Measurements from ENCODE around the gene ZBTB22.

Gene ZBTB22

GRCh38 chr6:33313105-33313708 is 4.3 kb downstream of the ZBTB22 start:
- peak overlapping the region; percentile 31 for H3K27ac ChIP-seq (ENCODE audit: low read length)
- H3K27me3 ChIP-seq (ENCODE audit: control insufficient read depth, insufficient read depth, low read length): no peaks in the 10 kb centered on the region
- H3K36me3 ChIP-seq (ENCODE audit: control insufficient read depth, low read depth, low read length): no peaks in the 10 kb centered on the region
- peak overlapping the region; percentile 82 for H3K9ac ChIP-seq (ENCODE audit: low read length)
- peak overlapping the region; percentile 89 for H3K4me3 ChIP-seq (ENCODE audit: low read length)
- H3K4me1 ChIP-seq (ENCODE audit: control insufficient read depth, low read depth, low read length): peaks cover 15% of the 10 kb centered on the region
- H3K9me3 ChIP-seq (ENCODE audit: control insufficient read depth, low read depth, low read length): no peaks in the 10 kb centered on the region

GRCh38 chr6:33312361-33313104 is 5.0 kb downstream of the ZBTB22 start:
- H3K9ac ChIP-seq (ENCODE audit: low read length): peak overlapping the region; percentile 82
- H3K27me3 ChIP-seq (ENCODE audit: control insufficient read depth, insufficient read depth, low read length): no peaks in the 10 kb centered on the region
- peaks cover 15% of the 10 kb centered on the region for H3K4me1 ChIP-seq (ENCODE audit: control insufficient read depth, low read depth, low read length)
- H3K36me3 ChIP-seq (ENCODE audit: control insufficient read depth, low read depth, low read length): no peaks in the 10 kb centered on the region
- no peak overlapping the region for H3K27ac ChIP-seq (ENCODE audit: low read length)
- H3K9me3 ChIP-seq (ENCODE audit: control insufficient read depth, low read depth, low read length): no peaks in the 10 kb centered on the region
- H3K4me3 ChIP-seq (ENCODE audit: low read length): peak overlapping the region; percentile 89

GRCh38 chr6:33306356-33306755 is 11.2 kb downstream of the ZBTB22 start:
- Histone ChIP-seq H3K27me3 (ENCODE audit: control insufficient read depth, insufficient read depth, low read length) (no peaks in the 10 kb centered on the region), H3K27ac (ENCODE audit: low read length) (no peak overlapping the region), H3K36me3 (ENCODE audit: control insufficient read depth, low read depth, low read length) (peaks cover 8% of the 10 kb centered on the region), H3K4me1 (ENCODE audit: control insufficient read depth, low read depth, low read length) (no peaks in the 10 kb centered on the region), H3K9ac (ENCODE audit: low read length) (no peak overlapping the region), H3K4me3 (ENCODE audit: low read length) (no peak overlapping the region), H3K9me3 (ENCODE audit: control insufficient read depth, low read depth, low read length) (no peaks in the 10 kb centered on the region)

DNA sequence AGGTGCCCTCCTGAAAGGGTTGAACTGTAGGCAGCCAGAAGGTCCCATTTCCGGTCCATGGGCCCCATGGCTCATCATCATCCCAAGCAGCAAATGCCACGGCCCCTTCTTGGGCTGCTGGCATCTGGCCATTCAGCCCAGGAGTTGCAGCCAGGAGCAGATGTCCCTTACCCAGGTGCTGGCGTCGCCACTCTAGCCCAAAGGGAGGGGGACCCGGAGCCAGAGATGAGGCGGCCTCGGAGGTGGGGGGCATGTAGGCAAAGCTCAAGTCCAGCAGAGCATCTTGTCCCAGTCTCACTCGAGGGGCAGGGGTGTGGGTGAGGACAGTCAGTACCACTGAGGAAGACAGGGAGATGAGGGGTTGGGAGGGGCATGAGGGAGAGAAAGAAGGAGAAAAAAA is 12.5 kb downstream of the ZBTB22 start:
- Histone ChIP-seq H3K27ac (ENCODE audit: low read length) (no peak overlapping the region), H3K9ac (ENCODE audit: low read length) (no peak overlapping the region), H3K4me1 (ENCODE audit: control insufficient read depth, low read depth, low read length) (no peaks in the 10 kb centered on the region), H3K36me3 (ENCODE audit: control insufficient read depth, low read depth, low read length) (peaks cover 8% of the 10 kb centered on the region), H3K27me3 (ENCODE audit: control insufficient read depth, insufficient read depth, low read length) (no peaks in the 10 kb centered on the region), H3K9me3 (ENCODE audit: control insufficient read depth, low read depth, low read length) (no peaks in the 10 kb centered on the region), H3K4me3 (ENCODE audit: low read length) (no peak overlapping the region)

GRCh38 chr6:33304216-33304615 is 13.3 kb downstream of the ZBTB22 start:
- Histone ChIP-seq H3K27me3 (ENCODE audit: control insufficient read depth, insufficient read depth, low read length) (no peaks in the 10 kb centered on the region), H3K4me3 (ENCODE audit: low read length) (no peak overlapping the region), H3K27ac (ENCODE audit: low read length) (no peak overlapping the region), H3K36me3 (ENCODE audit: control insufficient read depth, low read depth, low read length) (peaks cover 8% of the 10 kb centered on the region), H3K4me1 (ENCODE audit: control insufficient read depth, low read depth, low read length) (no peaks in the 10 kb centered on the region), H3K9me3 (ENCODE audit: control insufficient read depth, low read depth, low read length) (no peaks in the 10 kb centered on the region), H3K9ac (ENCODE audit: low read length) (no peak overlapping the region)

GRCh38 chr6:33301877-33302276 is 15.7 kb downstream of the ZBTB22 start:
- no peak overlapping the region for H3K4me3 ChIP-seq (ENCODE audit: low read length)
- no peak overlapping the region for H3K9ac ChIP-seq (ENCODE audit: low read length)
- no peak overlapping the region for H3K27ac ChIP-seq (ENCODE audit: low read length)
- peaks cover 3% of the 10 kb centered on the region for H3K4me1 ChIP-seq (ENCODE audit: control insufficient read depth, low read depth, low read length)
- no peaks in the 10 kb centered on the region for H3K9me3 ChIP-seq (ENCODE audit: control insufficient read depth, low read depth, low read length)
- H3K27me3 ChIP-seq (ENCODE audit: control insufficient read depth, insufficient read depth, low read length): no peaks in the 10 kb centered on the region
- peaks cover 8% of the 10 kb centered on the region for H3K36me3 ChIP-seq (ENCODE audit: control insufficient read depth, low read depth, low read length)

DNA sequence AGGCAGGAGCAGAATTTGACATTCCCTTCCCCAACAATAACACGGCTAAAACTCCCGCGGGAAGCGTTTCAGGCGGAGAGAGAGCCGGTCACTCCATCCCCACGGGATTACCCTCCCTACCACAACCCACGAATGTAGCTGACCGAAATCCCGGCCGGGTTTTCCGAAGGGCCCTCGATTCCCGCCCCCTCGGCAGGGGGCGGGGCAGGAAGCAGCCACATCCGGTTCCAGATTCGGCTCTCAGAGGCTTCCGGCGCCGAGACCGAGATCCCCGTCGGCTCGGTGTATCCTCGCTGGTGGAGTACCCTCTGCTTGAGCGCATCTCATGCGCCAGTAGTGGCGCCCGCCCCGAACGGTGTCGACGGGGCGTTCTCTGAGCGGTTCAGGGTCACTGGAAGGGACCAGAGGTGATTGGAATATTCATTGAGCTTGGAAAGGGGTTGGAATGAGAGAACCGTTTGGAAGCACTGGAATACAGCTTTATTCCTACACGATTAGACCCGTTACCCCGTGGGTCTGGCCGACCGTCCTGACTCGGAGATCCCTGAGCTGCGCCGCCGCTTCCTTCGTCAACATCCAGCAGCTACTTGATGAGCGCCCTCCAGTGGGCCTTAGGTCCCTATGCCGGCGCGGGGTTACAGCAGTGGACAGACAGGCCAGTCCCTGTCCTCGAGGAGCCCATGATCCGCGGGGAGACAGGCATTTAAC is 18.2 kb downstream of the ZBTB22 start:
- H3K4me1 ChIP-seq (ENCODE audit: control insufficient read depth, low read depth, low read length): peaks cover 3% of the 10 kb centered on the region
- H3K27ac ChIP-seq (ENCODE audit: low read length): peak overlapping the region; percentile 82
- peak overlapping the region; percentile 85 for H3K9ac ChIP-seq (ENCODE audit: low read length)
- peaks cover 8% of the 10 kb centered on the region for H3K36me3 ChIP-seq (ENCODE audit: control insufficient read depth, low read depth, low read length)
- H3K27me3 ChIP-seq (ENCODE audit: control insufficient read depth, insufficient read depth, low read length): no peaks in the 10 kb centered on the region
- no peaks in the 10 kb centered on the region for H3K9me3 ChIP-seq (ENCODE audit: control insufficient read depth, low read depth, low read length)
- peak overlapping the region; percentile 92 for H3K4me3 ChIP-seq (ENCODE audit: low read length)

- Histone ChIP-seq H3K27me3 (ENCODE audit: control insufficient read depth, insufficient read depth, low read length) (no peaks in the 10 kb centered on the region), H3K27ac (ENCODE audit: low read length) (peak within 1 kb of the TSS; percentile 82), H3K9ac (ENCODE audit: low read length) (peak within 1 kb of the TSS; percentile 85), H3K4me3 (ENCODE audit: low read length) (peak within 1 kb of the TSS; percentile 92), H3K36me3 (ENCODE audit: control insufficient read depth, low read depth, low read length) (peaks cover 4% of the 10 kb centered on the region), H3K9me3 (ENCODE audit: control insufficient read depth, low read depth, low read length) (no peaks in the 10 kb centered on the region), H3K4me1 (ENCODE audit: control insufficient read depth, low read depth, low read length) (peaks cover 3% of the 10 kb centered on the region)
Measured at GRCh38 chr6:33298773-33299236, 18.7 kb downstream of the ZBTB22 start, which contains the start of gene RGL2. Gene RGL2, minus strand, starts transcription at chr6:33298942. Its CDS starts 332 bp downstream, at chr6:33298610.

- H3K36me3 ChIP-seq (ENCODE audit: control insufficient read depth, low read depth, low read length): no peaks in the 10 kb centered on the region
- peak overlapping the region; percentile 92 for H3K4me3 ChIP-seq (ENCODE audit: low read length)
- H3K9me3 ChIP-seq (ENCODE audit: control insufficient read depth, low read depth, low read length): no peaks in the 10 kb centered on the region
- H3K27ac ChIP-seq (ENCODE audit: low read length): no peak overlapping the region
- H3K27me3 ChIP-seq (ENCODE audit: control insufficient read depth, insufficient read depth, low read length): no peaks in the 10 kb centered on the region
- H3K4me1 ChIP-seq (ENCODE audit: control insufficient read depth, low read depth, low read length): peaks cover 3% of the 10 kb centered on the region
- peak overlapping the region; percentile 85 for H3K9ac ChIP-seq (ENCODE audit: low read length)
Measured at GRCh38 chr6:33297956-33298772, 19.4 kb downstream of the ZBTB22 start.

DNA sequence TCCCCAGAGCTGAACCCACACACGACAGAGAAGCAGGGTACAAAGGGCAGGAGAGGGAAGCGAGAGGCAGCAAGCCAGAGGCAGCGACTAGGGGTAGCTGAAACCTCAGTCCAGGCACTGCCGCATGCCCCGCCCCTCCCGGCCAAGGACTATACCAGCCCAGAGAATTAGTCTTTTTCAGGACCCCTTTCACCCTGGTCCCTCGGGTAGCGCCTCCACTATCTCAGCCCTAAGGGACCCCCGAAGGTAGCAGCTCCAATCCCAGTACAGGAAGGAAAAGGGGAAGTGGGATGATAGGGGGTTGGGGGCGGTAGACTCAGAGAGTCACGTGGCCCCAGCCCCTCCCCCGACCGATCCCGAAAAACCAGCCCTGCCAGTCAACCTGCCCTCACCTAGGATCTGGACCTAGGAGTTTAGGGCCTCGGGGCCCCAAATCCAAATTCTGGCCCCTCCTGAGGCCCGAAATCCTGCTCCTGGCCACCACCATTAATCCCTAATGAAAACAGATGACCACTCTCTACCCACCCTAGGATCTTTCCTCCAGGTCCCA is 20.1 kb downstream of the ZBTB22 start:
- Histone ChIP-seq H3K27me3 (ENCODE audit: control insufficient read depth, insufficient read depth, low read length) (no peaks in the 10 kb centered on the region), H3K4me3 (ENCODE audit: low read length) (peak overlapping the region; percentile 92), H3K9ac (ENCODE audit: low read length) (peak overlapping the region; percentile 85), H3K4me1 (ENCODE audit: control insufficient read depth, low read depth, low read length) (peaks cover 3% of the 10 kb centered on the region), H3K9me3 (ENCODE audit: control insufficient read depth, low read depth, low read length) (no peaks in the 10 kb centered on the region), H3K36me3 (ENCODE audit: control insufficient read depth, low read depth, low read length) (peaks cover under 1% of the 10 kb centered on the region), H3K27ac (ENCODE audit: low read length) (peak overlapping the region; percentile 81)
